HEK293 (cell line): Measurements from ENCODE around the gene CDKAL1.

Experiments
- ZNF501 ChIP-seq: fragments of 450-650 bp; formaldehyde crosslinking; IDR thresholded peaks from 2 replicates; pipeline ENCODE4 v1.5.1; 2016; ENCODE audit warnings: missing biosample characterization, missing genetic modification characterization
- ZNF747 ChIP-seq: fragments of 450-650 bp; formaldehyde crosslinking; IDR thresholded peaks from 2 replicates; pipeline ENCODE4 v1.5.1; 2016; ENCODE audit warnings: missing biosample characterization, missing genetic modification characterization
- TF ChIP-seq, protein P1 (sequence below): fragments of 450-650 bp; formaldehyde crosslinking; IDR thresholded peaks from 2 replicates; pipeline ENCODE4 v1.5.1; 2016; ENCODE audit warnings: missing biosample characterization, missing genetic modification characterization

GRCh38 chr6:21078497-21078896, 544.2 kb downstream of the CDKAL1 start:
- TF ChIP-seq, protein P1, sequence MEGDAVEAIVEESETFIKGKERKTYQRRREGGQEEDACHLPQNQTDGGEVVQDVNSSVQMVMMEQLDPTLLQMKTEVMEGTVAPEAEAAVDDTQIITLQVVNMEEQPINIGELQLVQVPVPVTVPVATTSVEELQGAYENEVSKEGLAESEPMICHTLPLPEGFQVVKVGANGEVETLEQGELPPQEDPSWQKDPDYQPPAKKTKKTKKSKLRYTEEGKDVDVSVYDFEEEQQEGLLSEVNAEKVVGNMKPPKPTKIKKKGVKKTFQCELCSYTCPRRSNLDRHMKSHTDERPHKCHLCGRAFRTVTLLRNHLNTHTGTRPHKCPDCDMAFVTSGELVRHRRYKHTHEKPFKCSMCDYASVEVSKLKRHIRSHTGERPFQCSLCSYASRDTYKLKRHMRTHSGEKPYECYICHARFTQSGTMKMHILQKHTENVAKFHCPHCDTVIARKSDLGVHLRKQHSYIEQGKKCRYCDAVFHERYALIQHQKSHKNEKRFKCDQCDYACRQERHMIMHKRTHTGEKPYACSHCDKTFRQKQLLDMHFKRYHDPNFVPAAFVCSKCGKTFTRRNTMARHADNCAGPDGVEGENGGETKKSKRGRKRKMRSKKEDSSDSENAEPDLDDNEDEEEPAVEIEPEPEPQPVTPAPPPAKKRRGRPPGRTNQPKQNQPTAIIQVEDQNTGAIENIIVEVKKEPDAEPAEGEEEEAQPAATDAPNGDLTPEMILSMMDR (tag by site-specific recombination) = no peak
- TF ChIP-seq ZNF747 (tag by site-specific recombination) (no peak), ZNF501 (tag by site-specific recombination) (no peak)
